GM12878 (cell line): Measurements from ENCODE around the gene PROB1. TPM values are rescaled to one million over a fixed set of nuclear protein-coding genes. Genes with fewer than 3 reads are reported as not detected.

ENCODE experiments used
- ATAC-seq: fragments of 200-7000 bp; cut with Tn5 transposase; 3 replicates; pipeline ENCODE4 v1.9.1; 2020; ENCODE audit warnings: mild to moderate bottlenecking, moderate library complexity
- BruUV-seq: library from RNA; stranded (reverse); fragments of 400-500 nt; replicated peaks from 2 replicates; lab custom pipeline; 2021; lab: Mats Ljungman, UMichigan
- CTCF ChIA-PET: fragments of 300-600 bp; sonication (Branson Sonifier 250); formaldehyde crosslinking; extraction: SDS; loops from one replicate; lab custom pipeline; 2021; ENCODE audit warnings: inconsistent platforms; lab: Yijun Ruan, JAX
- POLR2A ChIA-PET: fragments of 350-600 bp; formaldehyde crosslinking; extraction: SDS; loops from one replicate; lab custom pipeline; 2021; ENCODE audit warnings: inconsistent platforms; lab: Charles Lee
- RAD21 ChIA-PET: fragments of 300-600 bp; sonication (Branson Sonifier 250); formaldehyde crosslinking; loops from one replicate; lab custom pipeline; 2023; ENCODE audit warnings: antibody characterized with exemption; ENCODE audit not compliant: unreplicated experiment; lab: Charles Lee
- SMC1A ChIA-PET: fragments of 300-600 bp; sonication (Branson Sonifier 250); formaldehyde crosslinking; loops from one replicate; lab custom pipeline; 2023; ENCODE audit not compliant: unreplicated experiment, uncharacterized antibody; lab: Charles Lee
- DNase-seq: peaks from one replicate; pipeline ENCODE4 v3.0.0-alpha.2; 2011; ENCODE audit warnings: low read depth, low spot score
- FAIRE-seq: peaks from 3 replicates; lab custom pipeline; 2011; peaks lifted over from hg19 to GRCh38; lab: Jason Lieb, UNC
- H2AFZ ChIP-seq: 2 replicates; pipeline ENCODE4 v1.6.0; 2011; ENCODE audit warnings: low read depth, low read length, control low read depth; ENCODE audit not compliant: control insufficient read depth
- H3K27ac ChIP-seq: 2 replicates; pipeline ENCODE4 v1.5.1; 2011; ENCODE audit warnings: control low read depth; ENCODE audit not compliant: control insufficient read depth, insufficient read depth
- H3K27me3 ChIP-seq, 2 experiments: replicated peaks in 1 of 2; 2 replicates each; pipeline versions ENCODE4 v1.6.0 to v1.6.1; 2011; ENCODE audit warnings: low read length in 1 of 2; ENCODE audit not compliant: control insufficient read depth in 2 of 2, insufficient read depth in 2 of 2
- H3K36me3 ChIP-seq, 2 experiments: 2 replicates each; pipeline ENCODE4 v1.5.1; 2011; ENCODE audit warnings: low read length in 1 of 2; ENCODE audit not compliant: control insufficient read depth in 2 of 2, insufficient read depth in 2 of 2
- H3K4me1 ChIP-seq: 2 replicates; pipeline ENCODE4 v1.6.1; 2011; ENCODE audit warnings: mild to moderate bottlenecking, low read length, moderate library complexity, mixed read lengths; ENCODE audit not compliant: control insufficient read depth, insufficient read depth
- H3K4me2 ChIP-seq: 2 replicates; pipeline ENCODE4 v1.6.0; 2011; ENCODE audit warnings: control low read depth; ENCODE audit not compliant: control insufficient read depth, insufficient read depth
- H3K4me3 ChIP-seq: fragments of 200-600 bp; sonication (generic); 2 replicates; pipeline ENCODE4 v1.5.1; 2016
- H3K79me2 ChIP-seq: 2 replicates; pipeline ENCODE4 v1.6.0; 2011; ENCODE audit warnings: low read length; ENCODE audit not compliant: control insufficient read depth, insufficient read depth
- H3K9ac ChIP-seq: 2 replicates; pipeline ENCODE4 v1.8.0; 2011; ENCODE audit warnings: low read length, control low read depth, mixed read lengths; ENCODE audit not compliant: control insufficient read depth, insufficient read depth
- H3K9me3 ChIP-seq: replicated peaks from 3 replicates; pipeline ENCODE4 v1.5.1; 2011; ENCODE audit warnings: mild to moderate bottlenecking, low read length; ENCODE audit not compliant: control insufficient read depth, insufficient read depth
- H4K20me1 ChIP-seq: 2 replicates; pipeline ENCODE4 v1.6.0; 2011; ENCODE audit not compliant: control insufficient read depth, insufficient read depth
- CREM ChIP-seq: IDR thresholded peaks from 2 replicates; pipeline ENCODE4 v1.6.1; 2014; ENCODE audit warnings: antibody characterized with exemption, low read depth
- EED ChIP-seq: sonication (generic); IDR thresholded peaks from 2 replicates; pipeline ENCODE4 v1.6.1; 2016; ENCODE audit warnings: antibody characterized with exemption, low read depth
- GATAD2B ChIP-seq: fragments of 450-650 bp; conservative IDR thresholded peaks from 2 replicates; pipeline ENCODE4 v1.6.1; 2017; ENCODE audit warnings: low read depth, mild to moderate bottlenecking, moderate library complexity
- MXI1 ChIP-seq: fragments of 150-350 bp; IDR thresholded peaks from 2 replicates; pipeline ENCODE4 v1.6.1; 2011; ENCODE audit warnings: low read depth, mild to moderate bottlenecking, inconsistent platforms, low read length, improper control_type of control experiment
- NBN ChIP-seq: fragments of 450-650 bp; IDR thresholded peaks from 2 replicates; pipeline ENCODE4 v1.6.1; 2016
- NFXL1 ChIP-seq: fragments of 450-650 bp; IDR thresholded peaks from 2 replicates; pipeline ENCODE4 v1.6.1; 2017; ENCODE audit warnings: antibody characterized with exemption, mild to moderate bottlenecking, borderline replicate concordance
- NFYA ChIP-seq: IDR thresholded peaks from 2 replicates; pipeline ENCODE4 v1.6.1; 2011; ENCODE audit warnings: low read depth, mild to moderate bottlenecking, low read length, improper control_type of control experiment, borderline replicate concordance
- RB1 ChIP-seq: fragments of 450-650 bp; formaldehyde crosslinking; IDR thresholded peaks from 2 replicates; pipeline ENCODE4 v1.6.1; 2017; ENCODE audit warnings: mild to moderate bottlenecking, borderline replicate concordance
- SIX5 ChIP-seq: IDR thresholded peaks from 2 replicates; pipeline ENCODE4 v1.6.1; 2011; ENCODE audit warnings: mild to moderate bottlenecking, low read depth, low read length, moderate library complexity; ENCODE audit not compliant: severe bottlenecking
- SMAD5 ChIP-seq: IDR thresholded peaks from 2 replicates; pipeline ENCODE4 v1.6.1; 2016; ENCODE audit warnings: antibody characterized with exemption, low read depth
- SMARCA5 ChIP-seq: fragments of 450-650 bp; IDR thresholded peaks from 2 replicates; pipeline ENCODE4 v1.6.1; 2017; ENCODE audit warnings: mild to moderate bottlenecking
- SP1 ChIP-seq: IDR thresholded peaks from one replicate; pipeline ENCODE4 v1.6.1; 2011; ENCODE audit warnings: low read depth, low read length
- TBL1XR1 ChIP-seq: IDR thresholded peaks from 2 replicates; pipeline ENCODE4 v1.6.1; 2012; ENCODE audit warnings: low read depth, low read length, improper control_type of control experiment
- TCF12 ChIP-seq: IDR thresholded peaks from 2 replicates; pipeline ENCODE4 v1.6.1; 2011; ENCODE audit warnings: low read depth, mild to moderate bottlenecking, low read length
- ZBTB33 ChIP-seq: fragments of 450-650 bp; IDR thresholded peaks from 2 replicates; pipeline ENCODE4 v1.6.1; 2017; ENCODE audit warnings: mild to moderate bottlenecking
- ZNF207 ChIP-seq: fragments of 450-650 bp; IDR thresholded peaks from 2 replicates; pipeline ENCODE4 v1.6.1; 2014; ENCODE audit warnings: antibody characterized with exemption, mild to moderate bottlenecking, borderline replicate concordance
- ZNF622 ChIP-seq: fragments of 450-650 bp; IDR thresholded peaks from 2 replicates; pipeline ENCODE4 v1.6.1; 2017; ENCODE audit warnings: mild to moderate bottlenecking, inconsistent platforms
- ZZZ3 ChIP-seq: IDR thresholded peaks from 2 replicates; pipeline ENCODE4 v1.6.1; 2011; ENCODE audit warnings: low read depth; ENCODE audit not compliant: control insufficient read depth, insufficient read length
- WGBS: methylation state at CpG from one replicate; pipeline ENCODE4 v1.1.6; 2016; ENCODE audit warnings: low lambda C conversion rate; ENCODE audit not compliant: insufficient replicate concordance, insufficient coverage; ENCODE audit errors: missing lambda C conversion rate; 5-methylcytosine and 5-hydroxymethylcytosine counted together
- in situ Hi-C: fragments of 300-500 bp; cut with MboI; formaldehyde crosslinking; loops from 9 replicates; pipeline ENCODE4 v1.14.3; 2018; ENCODE audit warnings: mixed read lengths
- intact Hi-C: fragments of 100-400 bp; cut with micrococcal nuclease; formaldehyde crosslinking; loops from one replicate; pipeline ENCODE4 v1.14.2; 2022; ENCODE audit not compliant: unreplicated experiment
- polyA plus RNA-seq, 11 experiments: library from polyadenylated mRNA; depleted of rRNA in 4 of 11; unstranded in 6 of 11; stranded (reverse) in 5 of 11; fragments of >200 nt; fragmentation: Nextera tagmentation in 4 of 11; fragmentation: Illumina TruSeq in 1 of 11; extraction: Ambion mirVana in 4 of 11; extraction: Trizol in 1 of 11; gene quantifications; 1 replicate in 1 of 11; 2 replicates in 10 of 11; pipeline versions ENCODE4 v1.2.1 to v1.2.3, GENCODE V29; 2011 to 2016; ENCODE audit warnings: inconsistent platforms in 2 of 11, missing spikeins in 2 of 11, low read depth in 1 of 11
- total RNA-seq, 4 experiments: library from RNA; depleted of rRNA in 3 of 4; stranded (reverse); fragments of >200 nt in 3 of 4; fragmentation: Illumina TruSeq in 1 of 4; extraction: Trizol in 1 of 4; gene quantifications; 2 replicates each; pipeline versions ENCODE4 v1.2.1 to v1.2.3, GENCODE V29; 2013 to 2021
- TF ChIP-seq, protein P1 (sequence below): fragments of 450-650 bp; IDR thresholded peaks from 2 replicates; pipeline ENCODE4 v1.6.1; 2017; ENCODE audit warnings: mild to moderate bottlenecking, low read depth, inconsistent platforms; ENCODE audit not compliant: poor library complexity, severe bottlenecking
- TF ChIP-seq, protein P2 (sequence below): fragments of 450-650 bp; IDR thresholded peaks from 2 replicates; pipeline ENCODE4 v1.6.1; 2016; ENCODE audit warnings: mild to moderate bottlenecking

The PROB1 gene
- total and polyA plus RNA-seq, 10 of the 15 experiments (the other 5 are each of a cell fraction or from before 2014, with no cell fraction given) = 0.14 to 8.1 (median 2.9) TPM

DNA sequence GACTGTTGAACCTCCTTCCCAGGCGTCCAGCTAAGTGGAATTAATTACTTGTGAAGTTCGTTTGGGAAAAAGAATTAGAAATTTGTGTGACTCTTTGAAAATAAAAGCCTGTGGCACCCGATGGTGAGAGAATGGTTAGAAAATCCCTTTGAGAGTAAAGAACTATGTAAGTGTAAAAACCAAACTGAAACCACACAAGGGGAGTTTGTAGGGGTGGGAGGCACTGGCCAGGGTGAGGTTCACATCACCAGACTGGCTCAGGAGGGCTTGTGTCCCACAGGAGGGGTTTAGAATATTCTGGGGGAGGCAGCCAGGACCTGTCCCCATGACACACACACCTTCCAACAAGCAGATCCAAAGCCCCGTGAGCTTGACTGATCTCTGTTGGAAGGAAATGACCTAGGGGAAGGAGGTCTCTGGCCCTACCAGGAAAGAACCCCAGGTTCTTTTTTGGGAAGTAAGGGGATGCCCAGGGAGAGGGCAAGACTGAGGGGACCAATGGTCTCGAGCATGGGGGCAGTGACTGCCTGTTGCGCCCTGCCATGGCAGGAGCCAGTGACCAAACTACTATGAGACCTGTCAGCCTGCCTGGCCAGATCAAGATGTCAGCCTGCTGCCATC lies 4.7 kb upstream of the PROB1 start:
- H3K36me3 ChIP-seq = peaks cover 0 to 7% of the 10 kb centered on the region in 2 experiments; a peak in 1 of 4 replicates
- BruUV-seq = no TSS peak
- H4K20me1 ChIP-seq = no peaks in the 10 kb centered on the region
- ChIA-PET POLR2A (interaction anchor here (1.0 to 7.0 kb wide), 5 partner anchors 11 to 163 kb away, joined by 3 to 74 read pairs (median 4); partner anchors contain the start of gene MZB1), SMC1A (interaction anchor here (0.9 to 5.0 kb wide), 7 partner anchors 8 to 24 kb away, joined by 3 to 19 read pairs (median 4); partner anchors contain the start of gene MZB1), RAD21 (interaction anchor here (0.6 to 1.7 kb wide), 2 partner anchors 9 to 11 kb away, joined by 3 to 10 read pairs; partner anchors contain the start of gene MZB1), CTCF (interaction anchor here (1.0 to 2.0 kb wide), 2 partner anchors 11 to 131 kb away, joined by 3 to 5 read pairs; no protein-coding TSS in a partner anchor)
- 12% methylated on average over 6 of the region's 6 CpGs for WGBS
- peak overlapping the region; percentile 33; the same call in 1 of the 2 replicates for H3K4me3 ChIP-seq
- ATAC-seq (peak; percentile 65), DNase-seq (peak; percentile 77), FAIRE-seq (peak; percentile 13)
- H3K9me3 ChIP-seq = no peaks in the 10 kb centered on the region; the same call in 2 of the 3 replicates
- intact Hi-C loops (no loop called here), in situ Hi-C loops (no loop called here)
- H3K9ac ChIP-seq = peak overlapping the region; percentile 55
- H3K4me1 ChIP-seq = peaks cover 49% of the 10 kb centered on the region
- H3K79me2 ChIP-seq = peaks cover 15% of the 10 kb centered on the region
- peak overlapping the region; percentile 16 for H2AFZ ChIP-seq
- H3K27ac ChIP-seq = peak overlapping the region; percentile 90
- H3K27me3 ChIP-seq = no peaks in the 10 kb centered on the region
- peak overlapping the region; percentile 46 for H3K4me2 ChIP-seq
- TF ChIP-seq SP1 (peak; percentile 38), NBN (peak; percentile 82; the same call in 1 of the 2 replicates), ZBTB33 (no peak), TBL1XR1 (no peak), TCF12 (peak; percentile 73; the same call in 1 of the 2 replicates), SMAD5 (no peak), SIX5 (no peak), RB1 (no peak), NFXL1 (no peak), MXI1 (no peak), EED (peak; percentile 58; the same call in 1 of the 2 replicates), ZNF207 (no peak), GATAD2B (peak; percentile 95), SMARCA5 (no peak), NFYA (no peak), ZZZ3 (no peak), ZNF622 (no peak), CREM (peak; percentile 43; the same call in 1 of the 2 replicates)
- TF ChIP-seq, protein P1, sequence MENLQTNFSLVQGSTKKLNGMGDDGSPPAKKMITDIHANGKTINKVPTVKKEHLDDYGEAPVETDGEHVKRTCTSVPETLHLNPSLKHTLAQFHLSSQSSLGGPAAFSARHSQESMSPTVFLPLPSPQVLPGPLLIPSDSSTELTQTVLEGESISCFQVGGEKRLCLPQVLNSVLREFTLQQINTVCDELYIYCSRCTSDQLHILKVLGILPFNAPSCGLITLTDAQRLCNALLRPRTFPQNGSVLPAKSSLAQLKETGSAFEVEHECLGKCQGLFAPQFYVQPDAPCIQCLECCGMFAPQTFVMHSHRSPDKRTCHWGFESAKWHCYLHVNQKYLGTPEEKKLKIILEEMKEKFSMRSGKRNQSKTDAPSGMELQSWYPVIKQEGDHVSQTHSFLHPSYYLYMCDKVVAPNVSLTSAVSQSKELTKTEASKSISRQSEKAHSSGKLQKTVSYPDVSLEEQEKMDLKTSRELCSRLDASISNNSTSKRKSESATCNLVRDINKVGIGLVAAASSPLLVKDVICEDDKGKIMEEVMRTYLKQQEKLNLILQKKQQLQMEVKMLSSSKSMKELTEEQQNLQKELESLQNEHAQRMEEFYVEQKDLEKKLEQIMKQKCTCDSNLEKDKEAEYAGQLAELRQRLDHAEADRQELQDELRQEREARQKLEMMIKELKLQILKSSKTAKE = peak; percentile 85
- TF ChIP-seq, protein P2, sequence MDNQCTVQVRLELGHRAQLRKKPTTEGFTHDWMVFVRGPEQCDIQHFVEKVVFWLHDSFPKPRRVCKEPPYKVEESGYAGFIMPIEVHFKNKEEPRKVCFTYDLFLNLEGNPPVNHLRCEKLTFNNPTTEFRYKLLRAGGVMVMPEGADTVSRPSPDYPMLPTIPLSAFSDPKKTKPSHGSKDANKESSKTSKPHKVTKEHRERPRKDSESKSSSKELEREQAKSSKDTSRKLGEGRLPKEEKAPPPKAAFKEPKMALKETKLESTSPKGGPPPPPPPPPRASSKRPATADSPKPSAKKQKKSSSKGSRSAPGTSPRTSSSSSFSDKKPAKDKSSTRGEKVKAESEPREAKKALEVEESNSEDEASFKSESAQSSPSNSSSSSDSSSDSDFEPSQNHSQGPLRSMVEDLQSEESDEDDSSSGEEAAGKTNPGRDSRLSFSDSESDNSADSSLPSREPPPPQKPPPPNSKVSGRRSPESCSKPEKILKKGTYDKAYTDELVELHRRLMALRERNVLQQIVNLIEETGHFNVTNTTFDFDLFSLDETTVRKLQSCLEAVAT = 0 out of 2 replicates have a peak, but pooled peaks have one; percentile 44
